ENCODE results near the gene PRKG1. TPM values are rescaled to one million over a fixed set of nuclear protein-coding genes. Genes with fewer than 3 reads are reported as not detected.

PRKG1 gene
- total and polyA plus RNA-seq, 2 donors (not counting 1 experiment from before 2014, with no cell fraction given) = 45.8 to 71.8 TPM

DNA sequence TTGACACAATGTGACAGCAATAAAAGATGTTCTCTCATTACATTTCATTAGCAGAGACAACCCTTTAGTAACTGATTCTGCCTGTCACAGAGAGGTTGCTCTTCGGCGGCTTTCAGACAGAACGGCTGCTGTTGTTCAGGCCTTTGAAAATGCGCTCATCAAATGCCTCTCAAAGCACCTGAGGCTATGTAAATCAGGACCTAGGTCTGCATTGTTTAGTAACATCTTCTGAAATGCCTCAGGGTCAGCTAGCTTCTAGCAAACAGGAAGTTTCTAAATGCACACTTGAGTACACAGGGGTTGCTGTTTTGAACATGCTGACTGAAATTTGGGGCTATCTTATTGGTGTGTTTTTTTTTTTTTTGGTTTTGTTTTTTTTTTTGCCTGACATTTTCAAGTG, 1096.5 kb downstream of the PRKG1 start:
- H3K79me2 ChIP-seq (ENCODE audit: control insufficient read depth, insufficient read depth, low read length) = no peaks in the 10 kb centered on the region
- TF ChIP-seq, protein P1, sequence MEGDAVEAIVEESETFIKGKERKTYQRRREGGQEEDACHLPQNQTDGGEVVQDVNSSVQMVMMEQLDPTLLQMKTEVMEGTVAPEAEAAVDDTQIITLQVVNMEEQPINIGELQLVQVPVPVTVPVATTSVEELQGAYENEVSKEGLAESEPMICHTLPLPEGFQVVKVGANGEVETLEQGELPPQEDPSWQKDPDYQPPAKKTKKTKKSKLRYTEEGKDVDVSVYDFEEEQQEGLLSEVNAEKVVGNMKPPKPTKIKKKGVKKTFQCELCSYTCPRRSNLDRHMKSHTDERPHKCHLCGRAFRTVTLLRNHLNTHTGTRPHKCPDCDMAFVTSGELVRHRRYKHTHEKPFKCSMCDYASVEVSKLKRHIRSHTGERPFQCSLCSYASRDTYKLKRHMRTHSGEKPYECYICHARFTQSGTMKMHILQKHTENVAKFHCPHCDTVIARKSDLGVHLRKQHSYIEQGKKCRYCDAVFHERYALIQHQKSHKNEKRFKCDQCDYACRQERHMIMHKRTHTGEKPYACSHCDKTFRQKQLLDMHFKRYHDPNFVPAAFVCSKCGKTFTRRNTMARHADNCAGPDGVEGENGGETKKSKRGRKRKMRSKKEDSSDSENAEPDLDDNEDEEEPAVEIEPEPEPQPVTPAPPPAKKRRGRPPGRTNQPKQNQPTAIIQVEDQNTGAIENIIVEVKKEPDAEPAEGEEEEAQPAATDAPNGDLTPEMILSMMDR (conservative IDR thresholded peaks at IDR 0.05 in 1 of 2, IDR thresholded peaks at IDR 0.05 in 1 of 2; ENCODE audit: low read depth in 1 of 2, low read length in 2 of 2) = no peak
- no peak for TF ChIP-seq EZH2 (IDR thresholded peaks at IDR 0.05; ENCODE audit: low read length, missing control alignments)
- H3K4me3 ChIP-seq (replicated peaks in 1 of 4; ENCODE audit: control extremely low read depth in 1 of 4, insufficient read depth in 1 of 4, low read depth in 3 of 4, low read length in 4 of 4) = no peak overlapping the region
- no peaks in the 10 kb centered on the region for H3K9me3 ChIP-seq (ENCODE audit: control insufficient read depth, insufficient read depth, low read depth, low read length)
- no peaks in the 10 kb centered on the region for H3K27me3 ChIP-seq (ENCODE audit: control insufficient read depth, insufficient read depth, low read length)
- no peak overlapping the region for H3K27ac ChIP-seq (ENCODE audit: insufficient read depth, low read length)
- H3K4me1 ChIP-seq (ENCODE audit: control insufficient read depth, extremely low read depth, insufficient read depth, low read length) = no peaks in the 10 kb centered on the region
- H3K36me3 ChIP-seq (ENCODE audit: control insufficient read depth, insufficient read depth, low read length) = no peaks in the 10 kb centered on the region
- no peaks in the 10 kb centered on the region for H4K20me1 ChIP-seq (ENCODE audit: control insufficient read depth, extremely low read depth, insufficient read depth, low read length)
- H3K9ac ChIP-seq (ENCODE audit: insufficient read depth, low read length) = no peak overlapping the region
- DNase-seq (ENCODE audit: low read depth in 2 of 2) = no peak
- H2AFZ ChIP-seq (ENCODE audit: low read length) = no peak overlapping the region
- no peak overlapping the region for H3K4me2 ChIP-seq (ENCODE audit: extremely low read depth, insufficient read depth, low read length)

DNA sequence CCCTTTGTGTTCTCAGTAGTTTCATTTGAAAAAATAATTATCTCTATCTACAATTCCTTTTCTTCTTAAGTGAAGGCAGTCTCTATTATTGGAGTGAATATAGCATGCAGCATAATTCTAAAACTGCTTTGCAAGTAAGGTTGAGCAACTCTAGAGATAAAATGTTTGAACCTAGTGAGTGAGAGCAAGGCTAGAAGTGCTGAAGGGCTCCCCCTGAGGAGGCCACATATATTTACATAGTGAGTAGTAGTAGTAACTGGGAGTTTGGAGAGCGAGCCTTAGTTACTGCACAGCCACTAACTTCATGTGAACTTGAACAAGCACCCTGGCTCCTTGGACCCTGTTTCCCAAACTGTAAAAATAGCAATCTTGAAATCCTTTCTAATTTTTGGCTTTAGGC, 1098.3 kb downstream of the PRKG1 start:
- no peak overlapping the region for H3K9ac ChIP-seq (ENCODE audit: insufficient read depth, low read length)
- H2AFZ ChIP-seq (ENCODE audit: low read length) = no peak overlapping the region
- DNase-seq (ENCODE audit: low read depth in 2 of 2) = peak in 1 of 2 donors; percentile 32
- H3K79me2 ChIP-seq (ENCODE audit: control insufficient read depth, insufficient read depth, low read length) = no peaks in the 10 kb centered on the region
- H3K4me2 ChIP-seq (ENCODE audit: extremely low read depth, insufficient read depth, low read length) = no peak overlapping the region
- no peaks in the 10 kb centered on the region for H3K36me3 ChIP-seq (ENCODE audit: control insufficient read depth, insufficient read depth, low read length)
- no peak overlapping the region for H3K4me3 ChIP-seq (replicated peaks in 1 of 4; ENCODE audit: control extremely low read depth in 1 of 4, insufficient read depth in 1 of 4, low read depth in 3 of 4, low read length in 4 of 4)
- H4K20me1 ChIP-seq (ENCODE audit: control insufficient read depth, extremely low read depth, insufficient read depth, low read length) = no peaks in the 10 kb centered on the region
- H3K27ac ChIP-seq (ENCODE audit: insufficient read depth, low read length) = no peak overlapping the region
- TF ChIP-seq, protein P1 (conservative IDR thresholded peaks at IDR 0.05 in 1 of 2, IDR thresholded peaks at IDR 0.05 in 1 of 2; ENCODE audit: low read depth in 1 of 2, low read length in 2 of 2) = peak; percentile 31 to 32
- no peak for TF ChIP-seq EZH2 (IDR thresholded peaks at IDR 0.05; ENCODE audit: low read length, missing control alignments)
- no peaks in the 10 kb centered on the region for H3K4me1 ChIP-seq (ENCODE audit: control insufficient read depth, extremely low read depth, insufficient read depth, low read length)
- H3K9me3 ChIP-seq (ENCODE audit: control insufficient read depth, insufficient read depth, low read depth, low read length) = no peaks in the 10 kb centered on the region
- H3K27me3 ChIP-seq (ENCODE audit: control insufficient read depth, insufficient read depth, low read length) = no peaks in the 10 kb centered on the region

DNA sequence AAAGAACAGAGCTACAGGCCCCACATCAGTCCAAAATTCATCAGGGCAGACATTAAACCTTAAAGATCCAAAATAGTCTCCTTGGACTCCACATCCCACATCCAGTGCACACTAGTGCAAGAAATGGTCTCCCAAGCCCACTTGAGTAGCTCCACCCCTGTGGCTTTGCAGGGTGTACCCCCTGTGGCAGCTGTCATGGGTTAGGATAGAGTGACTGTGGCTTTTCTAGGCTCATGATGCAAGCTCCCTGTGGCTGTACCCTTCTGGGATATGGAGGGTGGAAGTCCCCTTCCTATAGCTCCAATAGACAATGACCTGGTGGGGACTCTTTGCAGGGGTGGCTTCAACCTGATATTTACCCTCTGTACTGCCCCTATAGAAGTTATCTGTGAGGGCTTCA, 1111.0 kb downstream of the PRKG1 start:
- H3K27ac ChIP-seq (ENCODE audit: insufficient read depth, low read length) = no peak overlapping the region
- DNase-seq (ENCODE audit: low read depth in 2 of 2) = no peak
- TF ChIP-seq EZH2 (IDR thresholded peaks at IDR 0.05; ENCODE audit: low read length, missing control alignments) = no peak
- TF ChIP-seq, protein P1 (conservative IDR thresholded peaks at IDR 0.05 in 1 of 2, IDR thresholded peaks at IDR 0.05 in 1 of 2; ENCODE audit: low read depth in 1 of 2, low read length in 2 of 2) = no peak

More for the DNA sequence above, 1111.0 kb downstream of the PRKG1 start:
- Histone ChIP-seq H4K20me1 (ENCODE audit: control insufficient read depth, extremely low read depth, insufficient read depth, low read length) (no peaks in the 10 kb centered on the region), H3K9ac (ENCODE audit: insufficient read depth, low read length) (no peak overlapping the region), H3K27me3 (ENCODE audit: control insufficient read depth, insufficient read depth, low read length) (no peaks in the 10 kb centered on the region), H3K4me1 (ENCODE audit: control insufficient read depth, extremely low read depth, insufficient read depth, low read length) (no peaks in the 10 kb centered on the region), H3K9me3 (ENCODE audit: control insufficient read depth, insufficient read depth, low read depth, low read length) (no peaks in the 10 kb centered on the region), H3K4me3 (replicated peaks in 1 of 4; ENCODE audit: control extremely low read depth in 1 of 4, insufficient read depth in 1 of 4, low read depth in 3 of 4, low read length in 4 of 4) (no peak overlapping the region), H3K79me2 (ENCODE audit: control insufficient read depth, insufficient read depth, low read length) (no peaks in the 10 kb centered on the region), H3K36me3 (ENCODE audit: control insufficient read depth, insufficient read depth, low read length) (no peaks in the 10 kb centered on the region), H2AFZ (ENCODE audit: low read length) (no peak overlapping the region), H3K4me2 (ENCODE audit: extremely low read depth, insufficient read depth, low read length) (no peak overlapping the region)
